Measurements from ENCODE around the gene TSPAN18. TPM values are rescaled to one million over a fixed set of nuclear protein-coding genes. Genes with fewer than 3 reads are reported as not detected.

The TSPAN18 gene
- total and polyA plus RNA-seq, 8 donors: 0.69 to 2.7 (median 1.5) TPM

DNA sequence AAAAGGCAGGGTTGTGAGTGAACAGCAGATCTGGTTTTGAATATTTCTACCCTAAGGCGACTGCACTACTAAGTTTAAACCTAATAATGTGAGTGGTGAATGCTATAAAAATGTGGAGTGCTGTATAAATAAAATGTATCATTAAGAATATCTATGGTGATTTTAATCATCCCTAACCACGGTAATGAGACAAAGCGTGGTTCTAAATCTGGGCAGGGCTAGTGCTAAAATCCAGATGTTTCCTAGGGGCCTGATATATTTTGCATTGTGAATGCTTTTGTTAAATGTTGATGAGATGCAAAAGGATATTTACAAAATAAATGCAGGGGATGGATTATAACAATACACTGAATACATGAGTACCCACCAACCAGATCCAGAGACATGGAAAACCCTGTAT, 58.1 kb downstream of the TSPAN18 start:
- DNase-seq (no peak), FAIRE-seq (no peak), ATAC-seq (no peak)
- Histone ChIP-seq H3K4me1 (no peaks in the 10 kb centered on the region), H3K9me3 (no peaks in the 10 kb centered on the region), H3K36me3 (no peaks in the 10 kb centered on the region), H3K4me3 (no peak overlapping the region), H3K27ac (no peak overlapping the region), H3K27me3 (no peaks in the 10 kb centered on the region)
- intact Hi-C loops (cut with DNase I): no loop called here
- no peak for TF ChIP-seq CTCF (IDR thresholded peaks at IDR 0.05)
- 71 to 76% methylated on average over 3 of the region's 3 CpGs for WGBS, 2 donors

GRCh38 chr11:44785856-44786607, 59.3 kb downstream of the TSPAN18 start:
- no peak for FAIRE-seq

GRCh38 chr11:44787070-44787469, 60.3 kb downstream of the TSPAN18 start:
- no peak for FAIRE-seq
- no peak for DNase-seq
- intact Hi-C loops (cut with DNase I): no loop called here
- no peak for ATAC-seq
- no peaks in the 10 kb centered on the region for H3K4me1 ChIP-seq
- H3K36me3 ChIP-seq: no peaks in the 10 kb centered on the region
- H3K9me3 ChIP-seq: no peaks in the 10 kb centered on the region
- 71 to 82% methylated on average over 3 of the region's 3 CpGs for WGBS, 2 donors
- no peaks in the 10 kb centered on the region for H3K27me3 ChIP-seq
- H3K27ac ChIP-seq: no peak overlapping the region
- no peak for TF ChIP-seq CTCF (IDR thresholded peaks at IDR 0.05)
- no peak overlapping the region for H3K4me3 ChIP-seq

More at GRCh38 chr11:44785856-44786607, 59.3 kb downstream of the TSPAN18 start:
- ATAC-seq (no peak), DNase-seq (no peak)
- intact Hi-C loops (cut with DNase I): no loop called here
- Histone ChIP-seq H3K36me3 (no peaks in the 10 kb centered on the region), H3K4me3 (no peak overlapping the region), H3K4me1 (no peaks in the 10 kb centered on the region), H3K27me3 (no peaks in the 10 kb centered on the region), H3K9me3 (no peaks in the 10 kb centered on the region), H3K27ac (no peak overlapping the region)
- WGBS, 2 donors: 47 to 53% methylated on average over 7 of the region's 7 CpGs
- TF ChIP-seq CTCF (IDR thresholded peaks at IDR 0.05): no peak

DNA sequence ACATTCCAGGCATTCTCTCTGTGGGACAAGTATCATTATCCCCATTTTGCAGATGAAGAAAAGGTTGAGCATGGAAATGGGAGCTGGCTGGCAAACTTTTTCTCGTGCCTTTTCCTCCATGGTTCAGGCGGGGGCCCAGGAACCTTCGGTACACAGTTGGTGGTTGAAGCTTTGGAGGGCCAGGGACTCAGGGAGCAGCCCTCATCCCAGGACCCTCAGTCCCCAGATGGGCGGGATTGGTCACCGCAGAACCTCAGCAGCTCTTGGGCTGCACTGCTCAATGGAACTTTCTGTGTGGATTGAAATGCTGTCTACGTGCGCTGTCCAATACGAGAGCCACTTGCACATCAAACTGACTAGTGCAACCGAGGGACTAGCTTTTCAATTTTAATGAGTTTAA, 61.2 kb downstream of the TSPAN18 start:
- TF ChIP-seq CTCF (IDR thresholded peaks at IDR 0.05): no peak
- H3K27me3 ChIP-seq: no peaks in the 10 kb centered on the region
- WGBS, 2 donors: 73 to 82% methylated on average over 9 of the region's 9 CpGs
- H3K27ac ChIP-seq: no peak overlapping the region
- no peak for ATAC-seq
- no peaks in the 10 kb centered on the region for H3K4me1 ChIP-seq
- no peak overlapping the region for H3K4me3 ChIP-seq
- DNase-seq: no peak
- no peak for FAIRE-seq
- intact Hi-C loops (cut with DNase I): no loop called here
- no peaks in the 10 kb centered on the region for H3K36me3 ChIP-seq
- H3K9me3 ChIP-seq: no peaks in the 10 kb centered on the region

DNA sequence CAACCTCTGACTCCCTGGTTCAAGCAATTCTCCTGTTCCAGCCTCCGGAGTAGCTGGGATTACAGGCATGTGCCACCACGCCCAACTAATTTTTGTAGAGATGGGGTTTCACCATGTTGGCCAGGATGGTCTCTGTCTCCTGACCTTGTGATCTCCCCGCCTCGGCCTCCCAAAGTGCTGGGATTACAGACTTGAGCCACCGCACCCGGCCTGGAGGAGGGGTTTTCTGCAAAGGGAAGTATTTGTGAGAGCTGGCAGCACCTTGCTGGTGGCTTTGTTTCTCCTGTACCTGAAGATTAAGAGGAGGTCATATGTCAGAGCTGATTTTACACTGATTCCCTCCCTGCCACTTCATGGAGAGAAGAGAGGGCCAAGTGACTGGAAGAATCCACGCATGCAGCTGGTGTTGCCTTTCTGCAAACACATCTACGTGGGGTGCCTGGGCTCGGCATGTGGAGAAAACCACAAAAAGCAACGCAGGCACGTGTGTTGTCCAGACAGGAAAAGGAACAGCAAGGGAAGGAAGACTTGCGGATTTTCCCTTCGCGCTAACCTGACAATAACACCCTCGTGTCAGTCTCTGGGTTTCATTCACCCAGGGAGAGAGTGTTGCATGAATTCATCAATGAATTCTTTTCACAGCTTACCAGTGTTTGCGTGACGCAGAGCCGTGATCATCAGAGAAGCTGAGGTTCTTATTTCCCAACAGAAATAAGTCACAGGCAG, 61.9 kb downstream of the TSPAN18 start:
- no peaks in the 10 kb centered on the region for H3K27me3 ChIP-seq
- no peak overlapping the region for H3K4me3 ChIP-seq
- H3K4me1 ChIP-seq: no peaks in the 10 kb centered on the region
- DNase-seq (no peak), FAIRE-seq (no peak), ATAC-seq (no peak)
- H3K36me3 ChIP-seq: no peaks in the 10 kb centered on the region
- intact Hi-C loops (cut with DNase I): no loop called here
- no peaks in the 10 kb centered on the region for H3K9me3 ChIP-seq
- no peak for TF ChIP-seq CTCF (IDR thresholded peaks at IDR 0.05)
- WGBS, 2 donors: 57 to 70% methylated on average over 18 of the region's 18 CpGs
- no peak overlapping the region for H3K27ac ChIP-seq

Data from pancreas (tissue), 10 donors.